MM.1S (cell line): ENCODE data around the gene MBL2.

Experiments used
- DNase-seq: peaks from one replicate; pipeline ENCODE4 v3.0.0-alpha.2; 2015
- H2AFZ ChIP-seq: fragments of 300-600 bp; sonication (generic); 2 replicates; pipeline ENCODE4 v1.6.0; 2016; ENCODE audit warnings: antibody characterized with exemption, low read length
- H3F3A ChIP-seq: fragments of 300-600 bp; sonication (generic); 2 replicates; pipeline ENCODE4 v1.6.1; 2016; ENCODE audit warnings: mild to moderate bottlenecking, antibody characterized with exemption, low read length, moderate library complexity, mixed read lengths; ENCODE audit not compliant: insufficient read depth
- H3K27ac ChIP-seq: fragments of 300-600 bp; sonication (generic); 2 replicates; pipeline ENCODE4 v1.5.1; 2016; ENCODE audit warnings: mild to moderate bottlenecking, low read length
- H3K27me3 ChIP-seq: fragments of 300-600 bp; sonication (generic); replicated peaks from 2 replicates; pipeline ENCODE4 v1.6.0; 2016; ENCODE audit warnings: low read length; ENCODE audit not compliant: insufficient read depth
- H3K36me3 ChIP-seq: fragments of 300-600 bp; sonication (generic); replicated peaks from 2 replicates; pipeline ENCODE4 v1.6.1; 2016; ENCODE audit warnings: mild to moderate bottlenecking, low read length, mixed read lengths; ENCODE audit not compliant: insufficient read depth
- H3K4me1 ChIP-seq: fragments of 300-600 bp; sonication (generic); 2 replicates; pipeline ENCODE4 v1.6.1; 2016; ENCODE audit warnings: low read length, mixed read lengths
- H3K4me2 ChIP-seq: fragments of 300-600 bp; sonication (generic); 2 replicates; pipeline ENCODE4 v1.6.0; 2016; ENCODE audit warnings: low read depth, low read length
- H3K4me3 ChIP-seq: fragments of 300-600 bp; sonication (generic); 2 replicates; pipeline ENCODE4 v1.5.1; 2016; ENCODE audit warnings: low read length, mixed read lengths
- H3K79me2 ChIP-seq: fragments of 300-600 bp; sonication (generic); 2 replicates; pipeline ENCODE4 v1.6.1; 2016; ENCODE audit warnings: mixed run types, low read length, mixed read lengths
- H3K9ac ChIP-seq: fragments of 300-600 bp; sonication (generic); 2 replicates; pipeline ENCODE4 v1.6.1; 2016; ENCODE audit warnings: low read length, mixed read lengths
- H3K9me2 ChIP-seq: fragments of 300-600 bp; sonication (generic); replicated peaks from 2 replicates; pipeline ENCODE4 v1.6.1; 2016; ENCODE audit warnings: mild to moderate bottlenecking, low read length, mixed read lengths; ENCODE audit not compliant: insufficient read depth
- H3K9me3 ChIP-seq: fragments of 300-600 bp; sonication (generic); replicated peaks from 2 replicates; pipeline ENCODE4 v1.6.1; 2016; ENCODE audit warnings: mild to moderate bottlenecking, low read length, mixed read lengths; ENCODE audit not compliant: insufficient read depth
- H4K20me1 ChIP-seq: fragments of 300-600 bp; sonication (generic); 2 replicates; pipeline ENCODE4 v1.6.1; 2016; ENCODE audit warnings: mild to moderate bottlenecking, low read length, moderate library complexity, mixed read lengths; ENCODE audit not compliant: insufficient read depth
- CTCF ChIP-seq: fragments of 300-600 bp; sonication (generic); IDR thresholded peaks from 2 replicates; pipeline ENCODE4 v1.5.1; 2016; ENCODE audit warnings: antibody characterized with exemption, low read length, mixed read lengths
- EZH2 ChIP-seq: fragments of 300-600 bp; sonication (generic); optimal IDR thresholded peaks from 2 replicates; pipeline ENCODE3; 2017; ENCODE audit warnings: low read depth, mild to moderate bottlenecking, antibody characterized with exemption, low read length, mixed read lengths
- EZH2phosphoT487 ChIP-seq: fragments of 300-600 bp; sonication (generic); IDR thresholded peaks from 2 replicates; pipeline ENCODE4 v1.6.1; 2018; ENCODE audit warnings: antibody characterized with exemption, low read length

The MBL2 gene

GRCh38 chr10:52782554-52782953 is 10.0 kb upstream of the MBL2 start:
- Histone ChIP-seq H3K9me3 (no peaks in the 10 kb centered on the region), H3K27ac (no peak overlapping the region), H4K20me1 (no peaks in the 10 kb centered on the region), H3K79me2 (no peaks in the 10 kb centered on the region), H3K4me1 (no peaks in the 10 kb centered on the region), H3K9me2 (no peaks in the 10 kb centered on the region), H2AFZ (no peak overlapping the region), H3K27me3 (no peaks in the 10 kb centered on the region), H3K36me3 (no peaks in the 10 kb centered on the region), H3K4me2 (no peak overlapping the region), H3K9ac (no peak overlapping the region), H3K4me3 (no peak overlapping the region), H3F3A (no peaks in the 10 kb centered on the region)
- TF ChIP-seq CTCF (no peak), EZH2phosphoT487 (no peak), EZH2 (no peak)
- no peak for DNase-seq

- H3K4me2 ChIP-seq: no peak overlapping the region
- no peaks in the 10 kb centered on the region for H3K36me3 ChIP-seq
- no peaks in the 10 kb centered on the region for H3K79me2 ChIP-seq
- no peak overlapping the region for H3K9ac ChIP-seq
- no peak overlapping the region for H3K27ac ChIP-seq
- TF ChIP-seq EZH2phosphoT487: no peak
- no peak for TF ChIP-seq EZH2
- TF ChIP-seq CTCF: no peak
- H3K4me1 ChIP-seq: no peaks in the 10 kb centered on the region
- H3F3A ChIP-seq: no peaks in the 10 kb centered on the region
- no peaks in the 10 kb centered on the region for H3K9me2 ChIP-seq
- no peaks in the 10 kb centered on the region for H3K9me3 ChIP-seq
- no peaks in the 10 kb centered on the region for H4K20me1 ChIP-seq
- H2AFZ ChIP-seq: no peak overlapping the region
- no peak overlapping the region for H3K4me3 ChIP-seq
- DNase-seq: no peak
- no peaks in the 10 kb centered on the region for H3K27me3 ChIP-seq
Observed at GRCh38 chr10:52780391-52781155, 8.0 kb upstream of the MBL2 start.

- Histone ChIP-seq H3K4me1 (no peaks in the 10 kb centered on the region), H3K9me2 (no peaks in the 10 kb centered on the region), H3K4me3 (no peak overlapping the region), H3K79me2 (no peaks in the 10 kb centered on the region), H3K9me3 (no peaks in the 10 kb centered on the region), H3K27ac (no peak overlapping the region), H2AFZ (no peak overlapping the region), H3K4me2 (no peak overlapping the region), H3K36me3 (no peaks in the 10 kb centered on the region), H4K20me1 (no peaks in the 10 kb centered on the region), H3K9ac (no peak overlapping the region), H3F3A (no peaks in the 10 kb centered on the region), H3K27me3 (no peaks in the 10 kb centered on the region)
- no peak for TF ChIP-seq EZH2
- TF ChIP-seq CTCF: peak; percentile 90
- peak; percentile 65 for DNase-seq
Observed at GRCh38 chr10:52779541-52780390, 7.2 kb upstream of the MBL2 start.
